Measurements from ENCODE around the gene CCDC150.
"Not testable (repeated sequence)": the region's sequence is repeated elsewhere in the genome, so short reads cannot be mapped to it uniquely, and the experiment has no call there.

The CCDC150 gene

GRCh38 chr2:196630531-196630930, 9.0 kb upstream of the CCDC150 start:
- DNase-seq, result no peak

- no peak for DNase-seq
These were observed 4.4 kb upstream of the CCDC150 start for GRCh38 chr2:196635156-196635555.

- no peak for DNase-seq
These were observed 750 bp upstream of the CCDC150 start for GRCh38 chr2:196638765-196639164.

- no peak for DNase-seq
These were observed 575 bp downstream of the CCDC150 start for GRCh38 chr2:196640031-196640548.

GRCh38 chr2:196649202-196649601, 9.7 kb downstream of the CCDC150 start:
- no peak for DNase-seq

- no peak for DNase-seq
These were observed 12.0 kb downstream of the CCDC150 start for GRCh38 chr2:196651387-196652094.

GRCh38 chr2:196652869-196653268, 13.4 kb downstream of the CCDC150 start:
- DNase-seq, result no peak

GRCh38 chr2:196653843-196654242, 14.3 kb downstream of the CCDC150 start:
- DNase-seq, result no peak

GRCh38 chr2:196655761-196656160, 16.2 kb downstream of the CCDC150 start:
- no peak for DNase-seq

GRCh38 chr2:196657333-196657732, 17.8 kb downstream of the CCDC150 start:
- no peak for DNase-seq

- DNase-seq, result no peak
These were observed 20.3 kb downstream of the CCDC150 start for GRCh38 chr2:196659844-196660243.

- no peak for DNase-seq
These were observed 20.7 kb downstream of the CCDC150 start for GRCh38 chr2:196660244-196660643.

GRCh38 chr2:196670342-196670741, 30.8 kb downstream of the CCDC150 start:
- no peak for DNase-seq

GRCh38 chr2:196675963-196676362, 36.4 kb downstream of the CCDC150 start:
- no peak for DNase-seq

GRCh38 chr2:196677404-196677803, 37.9 kb downstream of the CCDC150 start:
- no peak for DNase-seq

GRCh38 chr2:196679368-196679767, 39.9 kb downstream of the CCDC150 start:
- DNase-seq, result no peak

GRCh38 chr2:196681510-196681909, 42.0 kb downstream of the CCDC150 start:
- no peak for DNase-seq

- DNase-seq, result no peak
These were observed 46.3 kb downstream of the CCDC150 start for GRCh38 chr2:196685792-196686191.

GRCh38 chr2:196686737-196687136, 47.2 kb downstream of the CCDC150 start:
- DNase-seq, result not testable (repeated sequence)

GRCh38 chr2:196696423-196697079, 57.0 kb downstream of the CCDC150 start:
- no peak for DNase-seq

- DNase-seq, result no peak
These were observed 58.3 kb downstream of the CCDC150 start for GRCh38 chr2:196697825-196698224.

- no peak for DNase-seq
These were observed 63.1 kb downstream of the CCDC150 start for GRCh38 chr2:196702641-196703040.

- no peak for DNase-seq
These were observed 64.2 kb downstream of the CCDC150 start for GRCh38 chr2:196703695-196704094.

- DNase-seq, result not testable (repeated sequence)
These were observed 70.5 kb downstream of the CCDC150 start for GRCh38 chr2:196710056-196710455.
